ENCODE measurements around the gene SRPK2. TPM values are rescaled to one million over a fixed set of nuclear protein-coding genes. Genes with fewer than 3 reads are reported as not detected.

SRPK2 gene
- 94.0 and 96.4 TPM in 2 replicates for total RNA-seq

GRCh38 chr7:105388356-105389087, at the start of gene SRPK2:
Gene SRPK2 (minus strand): TSS chr7:105388921.

Other genes starting within 250 kb of the SRPK2 start
- gene PUS7, start 133.3 kb upstream of the SRPK2 start, total RNA-seq = 31.1 and 39.7 TPM in 2 replicates
- gene RINT1, start 143.3 kb upstream of the SRPK2 start, total RNA-seq = 18.1 and 20.8 TPM in 2 replicates
- gene EFCAB10, start 192.6 kb upstream of the SRPK2 start, total RNA-seq = 0.64 and 0.68 TPM in 2 replicates